GM06990 (cell line): Measurements from ENCODE around the gene AGMO.

Experiments used
- DNase-seq: peaks from one replicate; pipeline ENCODE4 v3.0.0-alpha.2; 2011; ENCODE audit not compliant: insufficient read length; ENCODE audit errors: extremely low read depth
- H3K27me3 ChIP-seq: replicated peaks from 2 replicates; pipeline ENCODE4 v1.6.0; 2011; ENCODE audit warnings: low read length; ENCODE audit not compliant: control insufficient read depth, insufficient read depth
- H3K36me3 ChIP-seq: 2 replicates; pipeline ENCODE4 v1.5.1; 2011; ENCODE audit warnings: low read length; ENCODE audit not compliant: control insufficient read depth, insufficient read depth
- H3K4me3 ChIP-seq: replicated peaks from 2 replicates; pipeline ENCODE4 v1.5.1; 2011; ENCODE audit warnings: low read depth, mild to moderate bottlenecking, control low read depth, low read length
- TF ChIP-seq, protein P1 (sequence below): IDR thresholded peaks from 2 replicates; pipeline ENCODE4 v1.5.1; 2011; ENCODE audit warnings: low read length, control low read depth, mild to moderate bottlenecking, inconsistent platforms; ENCODE audit not compliant: insufficient read depth, poor library complexity, severe bottlenecking

Gene AGMO

DNA sequence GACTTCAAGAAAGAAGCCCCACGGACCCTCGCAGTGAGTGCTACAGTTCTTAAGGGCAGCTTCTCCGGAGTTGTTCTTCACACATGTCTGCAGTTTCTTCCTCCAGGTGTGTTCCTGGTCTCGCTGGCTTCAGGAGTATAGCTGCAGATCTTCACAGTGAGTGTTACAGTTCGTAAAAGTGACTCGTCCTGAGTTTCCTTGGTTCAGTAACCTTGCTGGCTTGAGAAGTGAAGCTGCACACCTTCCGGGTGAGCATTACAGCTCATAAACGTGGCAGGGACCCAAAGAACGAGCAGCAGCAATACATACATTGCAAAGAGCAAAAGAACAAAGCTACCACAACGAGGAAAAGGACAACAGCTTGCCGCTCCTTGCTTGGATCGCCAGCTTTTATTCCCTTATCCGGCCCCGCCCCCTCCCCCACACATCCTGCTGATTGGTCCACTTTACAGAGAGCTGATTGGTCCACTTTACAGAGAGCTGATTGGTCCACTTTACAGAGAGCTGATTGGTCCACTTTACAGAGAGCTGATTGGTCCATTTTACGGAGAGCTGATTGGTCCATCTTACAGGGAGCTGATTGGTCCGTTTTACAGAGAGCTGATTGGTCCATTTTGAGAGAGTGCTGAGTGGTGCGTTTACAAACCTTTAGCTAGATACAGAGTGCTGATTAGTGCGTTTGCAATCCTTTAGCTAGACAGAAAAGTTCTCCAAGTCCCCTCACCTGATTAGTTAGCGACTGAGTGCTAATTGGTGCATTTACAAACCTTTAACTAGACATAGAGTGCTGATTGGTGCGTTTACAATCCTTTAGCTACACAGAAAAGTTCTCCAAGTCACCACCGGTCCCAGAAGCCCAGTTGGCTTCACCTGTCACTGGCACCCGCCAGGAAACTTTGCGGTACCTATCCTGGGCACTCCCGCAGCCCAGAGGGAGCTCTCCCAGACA lies 165.3 kb downstream of the AGMO start:
- H3K36me3 ChIP-seq, result no peaks in the 10 kb centered on the region
- H3K4me3 ChIP-seq, result no peak overlapping the region
- TF ChIP-seq, protein P1, sequence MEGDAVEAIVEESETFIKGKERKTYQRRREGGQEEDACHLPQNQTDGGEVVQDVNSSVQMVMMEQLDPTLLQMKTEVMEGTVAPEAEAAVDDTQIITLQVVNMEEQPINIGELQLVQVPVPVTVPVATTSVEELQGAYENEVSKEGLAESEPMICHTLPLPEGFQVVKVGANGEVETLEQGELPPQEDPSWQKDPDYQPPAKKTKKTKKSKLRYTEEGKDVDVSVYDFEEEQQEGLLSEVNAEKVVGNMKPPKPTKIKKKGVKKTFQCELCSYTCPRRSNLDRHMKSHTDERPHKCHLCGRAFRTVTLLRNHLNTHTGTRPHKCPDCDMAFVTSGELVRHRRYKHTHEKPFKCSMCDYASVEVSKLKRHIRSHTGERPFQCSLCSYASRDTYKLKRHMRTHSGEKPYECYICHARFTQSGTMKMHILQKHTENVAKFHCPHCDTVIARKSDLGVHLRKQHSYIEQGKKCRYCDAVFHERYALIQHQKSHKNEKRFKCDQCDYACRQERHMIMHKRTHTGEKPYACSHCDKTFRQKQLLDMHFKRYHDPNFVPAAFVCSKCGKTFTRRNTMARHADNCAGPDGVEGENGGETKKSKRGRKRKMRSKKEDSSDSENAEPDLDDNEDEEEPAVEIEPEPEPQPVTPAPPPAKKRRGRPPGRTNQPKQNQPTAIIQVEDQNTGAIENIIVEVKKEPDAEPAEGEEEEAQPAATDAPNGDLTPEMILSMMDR, result no peak
- DNase-seq, result no peak
- H3K27me3 ChIP-seq, result no peaks in the 10 kb centered on the region

DNA sequence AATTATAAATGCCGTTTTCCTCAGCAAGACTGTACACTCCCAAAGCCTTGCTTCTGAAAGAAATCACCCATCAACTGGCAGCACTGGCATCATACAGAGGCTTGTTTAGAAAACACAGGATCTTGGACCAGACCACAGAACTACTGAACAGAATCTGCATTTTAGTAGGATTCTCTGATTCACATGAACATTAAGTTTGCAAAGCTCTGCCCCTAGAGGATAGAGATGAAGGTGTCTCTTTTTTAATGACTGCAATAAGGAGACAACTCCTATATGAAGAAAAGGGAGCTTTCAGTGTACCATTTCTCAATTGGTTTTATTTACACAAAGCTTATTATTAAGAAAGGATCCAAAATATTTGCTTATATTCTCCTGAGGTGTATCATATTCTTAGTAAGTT lies 172.7 kb downstream of the AGMO start:
- no peak for DNase-seq
- no peaks in the 10 kb centered on the region for H3K36me3 ChIP-seq
- no peak overlapping the region for H3K4me3 ChIP-seq
- H3K27me3 ChIP-seq, result no peaks in the 10 kb centered on the region
- TF ChIP-seq, protein P1, result no peak

DNA sequence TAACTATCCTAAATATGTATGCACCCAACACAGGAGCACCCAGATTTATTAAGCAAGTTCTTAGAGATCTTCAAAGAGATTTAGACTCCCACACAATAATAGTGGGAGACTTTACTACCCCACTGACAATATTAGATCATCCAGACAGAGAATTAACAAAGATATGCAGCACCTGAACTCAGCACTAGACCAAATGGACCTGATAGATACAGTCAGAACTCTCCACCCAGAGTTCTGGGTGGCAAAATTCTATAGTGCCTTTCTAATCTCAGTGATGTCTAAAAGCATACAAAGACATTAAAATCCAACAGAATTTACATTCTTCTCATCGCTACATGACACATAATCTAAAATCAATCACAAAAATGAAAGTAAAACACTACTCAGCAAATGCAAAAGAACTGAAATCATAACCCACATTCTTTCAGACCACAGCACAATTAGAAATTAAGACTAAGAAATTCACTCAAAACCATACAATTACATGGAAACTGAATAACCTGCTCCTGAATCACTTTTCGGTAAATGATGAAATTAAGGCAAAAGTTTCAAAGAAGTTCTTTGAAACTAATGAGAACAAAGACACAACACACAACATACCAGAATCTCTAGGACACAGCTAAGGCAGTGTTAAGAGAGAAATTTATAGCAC lies 183.2 kb downstream of the AGMO start:
- TF ChIP-seq, protein P1, result no peak

DNA sequence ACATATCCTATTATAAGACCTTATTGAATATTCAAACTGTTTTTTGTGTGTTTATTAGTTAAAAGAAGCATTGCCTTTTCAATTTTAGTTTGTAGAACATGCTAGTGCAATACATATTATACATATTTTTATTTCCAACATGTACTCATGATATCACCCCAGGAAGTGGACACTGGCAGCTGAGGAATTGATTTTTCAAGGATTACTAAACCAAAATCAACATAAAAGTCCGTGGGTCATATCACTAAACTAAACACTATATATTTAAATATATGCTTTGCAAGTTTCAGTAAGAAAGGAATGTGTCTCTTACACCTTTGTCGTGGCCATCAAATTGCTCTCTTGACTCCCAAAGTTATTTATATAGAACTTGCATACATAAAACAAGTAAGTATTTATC lies 185.2 kb downstream of the AGMO start:
- no peaks in the 10 kb centered on the region for H3K36me3 ChIP-seq
- no peaks in the 10 kb centered on the region for H3K27me3 ChIP-seq
- DNase-seq, result no peak
- TF ChIP-seq, protein P1, result no peak
- no peak overlapping the region for H3K4me3 ChIP-seq

More for the DNA sequence above, 183.2 kb downstream of the AGMO start:
- H3K4me3 ChIP-seq, result no peak overlapping the region
- H3K27me3 ChIP-seq, result no peaks in the 10 kb centered on the region
- no peaks in the 10 kb centered on the region for H3K36me3 ChIP-seq
- no peak for DNase-seq

DNA sequence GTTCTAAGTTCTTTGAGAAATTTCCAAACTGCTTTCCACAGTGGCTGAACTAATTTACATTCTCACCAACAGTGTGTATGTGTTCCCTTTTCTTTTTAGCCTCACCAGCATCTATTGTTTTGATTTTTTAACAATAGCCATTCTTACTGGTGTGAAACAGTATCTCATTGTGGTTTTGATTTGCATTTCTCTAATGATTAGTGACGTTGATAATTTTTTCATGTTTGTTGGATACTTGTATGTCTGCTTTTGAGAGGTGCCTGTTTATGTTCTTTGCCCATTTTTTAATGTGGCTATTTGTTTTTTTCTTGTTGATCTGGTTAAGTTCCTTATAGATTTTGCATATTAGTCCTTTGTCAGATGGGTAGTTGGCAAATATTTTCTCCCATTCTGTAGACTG lies 191.4 kb downstream of the AGMO start:
- no peaks in the 10 kb centered on the region for H3K36me3 ChIP-seq
- DNase-seq, result no peak
- H3K27me3 ChIP-seq, result no peaks in the 10 kb centered on the region
- no peak overlapping the region for H3K4me3 ChIP-seq
- TF ChIP-seq, protein P1, result no peak
